ENCODE measurements around the gene SFT2D2.

- no peak for TF ChIP-seq CTCF (IDR thresholded peaks at IDR 0.05 in 8 of 11, conservative IDR thresholded peaks at IDR 0.05 in 3 of 11)
- no peak for TF ChIP-seq POLR2AphosphoS5 (IDR thresholded peaks at IDR 0.05)
- no peak for TF ChIP-seq POLR2A (IDR thresholded peaks at IDR 0.05)
Measured at GRCh38 chr1:168217664-168218063, 8.1 kb upstream of the SFT2D2 start.
